ENCODE measurements around the gene TYW1. TPM values are rescaled to one million over a fixed set of nuclear protein-coding genes. Genes with fewer than 3 reads are reported as not detected.
"Not testable (repeated sequence)": the region's sequence is repeated elsewhere in the genome, so short reads cannot be mapped to it uniquely, and the experiment has no call there.

Gene TYW1
- total RNA-seq, 1 donor from 2014 or later: 22.4 TPM

DNA sequence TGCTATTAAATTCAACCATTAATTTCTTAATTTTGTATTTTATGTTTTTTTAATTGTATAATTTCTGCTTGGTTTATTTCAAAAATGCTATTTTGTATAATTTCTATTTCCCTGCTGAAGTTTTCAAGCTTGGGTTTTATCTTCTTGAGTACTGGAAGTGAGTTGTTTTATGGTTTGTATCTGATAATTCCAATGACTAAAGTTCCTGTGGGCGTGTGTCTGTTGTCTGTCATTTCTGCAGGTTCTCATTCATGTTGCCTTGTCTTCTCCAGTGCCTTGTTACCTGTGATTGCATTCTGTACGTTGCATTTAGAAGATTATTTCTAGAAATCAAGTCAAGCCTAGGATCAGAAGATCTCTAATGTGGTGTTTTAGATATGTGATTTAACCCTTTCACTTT, 199.5 kb downstream of the TYW1 start:
- H3K27ac Mint-ChIP-seq; H3K4me1 Mint-ChIP-seq (ENCODE audit: low read depth); DNase-seq (ENCODE audit: low spot score); intact Hi-C loops (cut with micrococcal nuclease); H3K27me3 Mint-ChIP-seq (ENCODE audit: insufficient read depth); H3K36me3 Mint-ChIP-seq (ENCODE audit: low read depth); H3K4me3 Mint-ChIP-seq; H3K9me3 Mint-ChIP-seq: not testable (repeated sequence)

DNA sequence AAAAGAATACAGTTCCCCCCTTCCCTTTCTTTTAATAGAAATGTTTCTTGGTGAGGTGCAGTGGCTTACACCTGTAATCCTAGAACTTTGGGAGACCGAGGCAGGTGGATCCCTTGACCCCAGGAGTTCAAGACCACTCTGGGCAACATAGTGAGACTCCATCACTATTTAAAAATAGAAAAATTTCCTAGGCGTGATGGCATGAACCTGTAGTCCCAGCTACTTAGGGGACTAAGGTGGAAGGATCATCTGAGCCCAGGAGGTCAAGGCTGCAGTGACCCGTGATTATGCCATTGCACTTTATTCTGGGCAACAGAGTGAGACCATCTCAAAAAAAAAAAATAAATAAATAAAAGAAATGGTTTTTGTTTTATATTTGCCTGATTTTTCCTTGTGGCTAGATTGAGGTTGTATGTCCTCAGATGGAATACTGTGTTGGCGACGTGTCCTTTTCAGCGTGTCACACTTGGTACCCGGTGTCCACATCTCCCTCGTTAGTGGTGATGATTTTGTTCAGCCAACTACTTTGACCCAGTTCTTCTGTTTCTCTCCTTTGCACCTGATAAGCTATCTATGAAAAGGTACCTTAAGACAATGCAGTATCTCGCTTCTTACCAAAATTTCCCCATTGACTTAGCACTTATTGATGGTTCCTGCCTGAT, 202.4 kb downstream of the TYW1 start:
- H3K27me3 Mint-ChIP-seq (ENCODE audit: insufficient read depth); H3K27ac Mint-ChIP-seq; H3K4me1 Mint-ChIP-seq (ENCODE audit: low read depth); H3K9me3 Mint-ChIP-seq; intact Hi-C loops (cut with micrococcal nuclease); H3K36me3 Mint-ChIP-seq (ENCODE audit: low read depth); DNase-seq (ENCODE audit: low spot score); H3K4me3 Mint-ChIP-seq: not testable (repeated sequence)

DNA sequence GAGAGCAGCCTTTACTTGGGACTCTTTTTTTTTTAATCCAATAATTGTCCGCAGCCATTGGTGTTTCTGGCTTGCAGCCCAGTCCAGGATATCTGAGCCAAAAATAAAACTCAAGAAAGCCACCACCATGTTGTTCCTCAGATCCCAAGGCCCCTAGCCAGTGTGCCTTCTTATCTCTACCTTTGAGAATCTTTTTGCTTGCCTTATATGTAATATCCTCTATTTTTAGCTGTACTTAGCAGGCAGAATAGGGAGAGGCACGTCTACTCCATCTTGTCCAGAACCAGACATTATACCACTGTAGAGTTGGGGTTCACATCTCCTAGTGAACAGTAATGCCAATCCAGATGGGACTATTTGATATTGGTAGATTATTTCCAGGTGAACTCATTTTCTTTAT, 209.1 kb downstream of the TYW1 start:
- H3K36me3 Mint-ChIP-seq (ENCODE audit: low read depth): peaks cover 15% of the 10 kb centered on the region
- H3K9me3 Mint-ChIP-seq; H3K27me3 Mint-ChIP-seq (ENCODE audit: insufficient read depth); H3K4me1 Mint-ChIP-seq (ENCODE audit: low read depth); H3K4me3 Mint-ChIP-seq; intact Hi-C loops (cut with micrococcal nuclease); H3K27ac Mint-ChIP-seq; DNase-seq (ENCODE audit: low spot score): not testable (repeated sequence)

DNA sequence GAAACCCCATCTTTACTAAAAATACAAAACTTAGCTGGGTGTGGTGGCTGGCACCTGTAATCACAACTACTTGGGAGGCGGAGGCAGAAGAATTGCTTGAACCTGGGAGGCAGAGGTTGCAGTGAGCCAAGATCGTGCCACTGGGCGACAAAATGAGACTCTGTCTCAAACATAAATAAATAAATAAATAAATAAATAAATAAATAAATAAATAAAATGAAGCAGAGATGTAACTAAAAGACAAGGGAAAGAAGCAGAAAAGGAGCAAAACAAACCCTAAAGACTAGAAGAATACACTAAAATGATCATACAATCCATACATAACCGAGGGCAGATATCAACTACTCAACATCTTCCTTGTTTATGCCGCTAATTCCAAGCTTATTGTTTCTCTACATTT, 209.8 kb downstream of the TYW1 start:
- Mint-ChIP-seq H3K4me1 (ENCODE audit: low read depth) (no peaks in the 10 kb centered on the region), H3K36me3 (ENCODE audit: low read depth) (peaks cover 15% of the 10 kb centered on the region), H3K4me3 (no peak overlapping the region), H3K9me3 (no peaks in the 10 kb centered on the region), H3K27ac (no peak overlapping the region), H3K27me3 (ENCODE audit: insufficient read depth) (no peaks in the 10 kb centered on the region)
- no peak for DNase-seq (ENCODE audit: low spot score)
- intact Hi-C loops (cut with micrococcal nuclease): no loop called here

DNA sequence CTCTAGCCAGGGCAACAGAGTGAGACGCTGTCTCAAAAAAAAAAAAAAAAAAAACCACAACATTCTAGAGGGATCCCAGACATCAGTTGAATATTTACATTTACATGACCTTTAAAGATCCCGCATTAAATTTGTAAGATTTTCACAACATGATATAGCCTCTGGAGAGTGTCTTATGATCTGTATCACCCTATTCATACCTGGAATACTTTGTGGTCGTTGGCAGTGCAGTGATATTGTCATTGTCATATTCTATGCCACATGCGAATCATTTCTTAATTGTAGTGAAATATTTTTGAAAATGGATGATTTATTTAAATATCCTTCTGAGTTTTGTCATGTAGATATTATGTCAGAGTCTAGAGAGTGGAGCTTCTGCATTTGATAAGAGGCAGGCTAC, 212.0 kb downstream of the TYW1 start:
- peaks cover 20% of the 10 kb centered on the region for H3K36me3 Mint-ChIP-seq (ENCODE audit: low read depth)
- DNase-seq (ENCODE audit: low spot score); H3K27me3 Mint-ChIP-seq (ENCODE audit: insufficient read depth); H3K4me1 Mint-ChIP-seq (ENCODE audit: low read depth); H3K27ac Mint-ChIP-seq; intact Hi-C loops (cut with micrococcal nuclease); H3K9me3 Mint-ChIP-seq; H3K4me3 Mint-ChIP-seq: not testable (repeated sequence)

DNA sequence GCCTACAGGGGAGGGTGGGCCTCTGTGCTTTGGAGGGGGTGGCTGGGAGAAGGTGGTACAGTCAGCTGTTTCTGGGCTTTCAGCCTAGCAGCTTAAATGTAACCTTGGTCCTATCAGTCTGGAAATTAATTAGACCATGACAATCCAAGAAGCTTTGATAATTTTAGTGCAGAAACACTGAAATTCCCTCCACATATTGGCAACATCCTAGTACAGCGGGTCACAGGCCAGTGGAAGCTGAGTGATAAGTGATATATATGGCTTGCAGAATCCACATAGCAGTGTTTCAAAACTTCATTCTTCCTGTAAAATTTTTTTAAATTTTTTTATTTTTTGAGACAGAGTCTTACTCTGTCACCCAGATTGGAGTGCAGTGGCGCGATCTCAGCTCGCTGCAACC, 212.6 kb downstream of the TYW1 start:
- no peak overlapping the region for H3K27ac Mint-ChIP-seq
- peaks cover 20% of the 10 kb centered on the region for H3K36me3 Mint-ChIP-seq (ENCODE audit: low read depth)
- H3K27me3 Mint-ChIP-seq (ENCODE audit: insufficient read depth): no peaks in the 10 kb centered on the region
- H3K9me3 Mint-ChIP-seq: no peaks in the 10 kb centered on the region
- H3K4me1 Mint-ChIP-seq (ENCODE audit: low read depth): no peaks in the 10 kb centered on the region
- no peak overlapping the region for H3K4me3 Mint-ChIP-seq
- intact Hi-C loops (cut with micrococcal nuclease): no loop called here
- DNase-seq (ENCODE audit: low spot score): no peak

DNA sequence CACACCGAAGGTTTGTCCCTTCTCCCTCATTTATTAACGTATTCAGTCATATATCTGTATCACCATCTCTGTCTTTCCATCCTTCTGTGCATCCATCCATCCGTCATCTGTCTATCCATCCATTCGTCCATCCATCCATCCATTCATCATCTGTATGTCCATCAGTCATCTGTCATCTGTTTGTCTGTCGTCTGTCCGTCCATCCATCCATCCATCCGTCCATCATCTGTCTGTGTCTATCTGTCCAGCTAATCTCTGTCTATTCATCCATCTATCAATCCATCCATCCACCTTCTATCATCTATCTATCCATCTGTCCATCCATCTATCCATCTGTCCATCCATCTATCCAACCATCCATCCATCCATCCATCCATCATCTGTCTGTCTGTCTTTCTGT, 213.9 kb downstream of the TYW1 start:
- H3K27me3 Mint-ChIP-seq (ENCODE audit: insufficient read depth): no peaks in the 10 kb centered on the region
- no peaks in the 10 kb centered on the region for H3K4me1 Mint-ChIP-seq (ENCODE audit: low read depth)
- no peak overlapping the region for H3K27ac Mint-ChIP-seq
- no peak for DNase-seq (ENCODE audit: low spot score)
- H3K36me3 Mint-ChIP-seq (ENCODE audit: low read depth): peaks cover 17% of the 10 kb centered on the region
- intact Hi-C loops (cut with micrococcal nuclease): no loop called here
- no peaks in the 10 kb centered on the region for H3K9me3 Mint-ChIP-seq
- H3K4me3 Mint-ChIP-seq: no peak overlapping the region

DNA sequence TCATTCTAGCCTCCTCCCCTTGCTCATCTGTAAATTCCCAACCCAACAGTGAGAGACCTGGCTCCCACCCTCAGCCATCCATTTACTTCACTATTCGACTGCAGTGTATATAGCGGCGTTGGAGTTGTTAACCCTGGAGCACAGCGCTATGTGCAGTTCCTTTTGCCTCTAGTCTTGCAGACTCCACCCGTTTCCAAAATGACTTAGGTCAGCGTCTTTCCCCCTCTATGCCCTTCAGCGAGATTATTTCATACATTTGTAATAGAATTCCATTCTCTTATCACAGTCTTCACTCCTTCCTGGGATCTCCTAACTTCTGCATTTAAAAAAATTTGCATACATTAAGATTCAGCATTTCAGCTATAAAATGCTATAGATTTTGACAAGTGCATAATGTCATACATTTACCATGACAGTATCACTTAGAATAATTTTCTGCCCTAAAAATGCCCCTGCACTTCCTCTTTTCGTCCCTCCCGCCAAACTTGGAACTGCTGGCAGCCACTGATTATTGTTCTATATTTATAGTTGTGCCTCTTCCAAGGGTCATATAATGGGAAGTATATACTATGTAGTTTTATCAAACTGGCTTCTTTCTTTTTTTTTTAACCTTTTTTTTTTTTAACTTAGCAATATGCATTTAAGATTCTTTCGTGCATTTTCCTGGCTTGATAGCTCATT, 215.2 kb downstream of the TYW1 start:
- H3K27me3 Mint-ChIP-seq (ENCODE audit: insufficient read depth); DNase-seq (ENCODE audit: low spot score); H3K4me1 Mint-ChIP-seq (ENCODE audit: low read depth); H3K4me3 Mint-ChIP-seq; intact Hi-C loops (cut with micrococcal nuclease); H3K27ac Mint-ChIP-seq; H3K9me3 Mint-ChIP-seq: not testable (repeated sequence)
- peaks cover 16% of the 10 kb centered on the region for H3K36me3 Mint-ChIP-seq (ENCODE audit: low read depth)

DNA sequence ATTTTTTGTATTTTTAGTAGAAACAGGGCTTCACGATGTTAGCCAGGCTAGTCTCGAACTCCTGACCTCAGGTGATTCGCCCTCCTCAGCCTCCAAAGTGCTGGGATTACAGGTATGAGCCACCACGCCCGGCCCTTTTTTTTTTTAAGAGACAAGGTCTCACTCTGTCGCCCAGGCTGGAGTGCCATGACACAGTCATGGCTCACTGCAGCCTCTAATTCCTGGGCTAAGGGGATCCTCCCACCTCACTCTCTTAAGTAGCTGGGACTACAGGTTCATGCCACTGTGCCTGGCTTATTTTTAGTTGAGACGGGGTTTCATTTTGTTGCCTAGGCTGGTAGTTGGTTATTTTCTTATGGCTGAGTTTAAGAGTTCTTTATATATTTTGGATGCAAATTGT, 216.4 kb downstream of the TYW1 start:
- peaks cover 12% of the 10 kb centered on the region for H3K36me3 Mint-ChIP-seq (ENCODE audit: low read depth)
- H3K9me3 Mint-ChIP-seq; H3K4me1 Mint-ChIP-seq (ENCODE audit: low read depth); intact Hi-C loops (cut with micrococcal nuclease); H3K27me3 Mint-ChIP-seq (ENCODE audit: insufficient read depth); H3K4me3 Mint-ChIP-seq; H3K27ac Mint-ChIP-seq; DNase-seq (ENCODE audit: low spot score): not testable (repeated sequence)

DNA sequence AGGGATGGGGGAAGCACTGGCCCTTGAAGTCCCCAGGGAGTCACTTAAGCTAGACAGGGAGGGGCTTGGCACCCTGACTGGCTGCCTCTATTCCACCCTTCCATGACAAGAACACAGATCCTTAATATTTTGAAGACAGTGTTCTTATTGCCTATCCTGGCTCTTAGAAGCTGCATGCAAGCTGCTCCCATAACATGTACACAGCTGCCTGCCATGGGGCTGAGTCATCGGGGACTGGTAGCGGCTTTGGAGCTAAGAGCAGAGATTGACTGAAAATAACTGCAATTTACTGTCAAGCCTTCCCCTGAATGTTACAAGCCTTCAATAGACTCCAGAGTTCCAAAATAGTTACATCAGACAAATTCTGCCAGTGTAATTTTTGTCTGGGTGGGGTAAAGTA, 226.9 kb downstream of the TYW1 start:
- H3K4me3 Mint-ChIP-seq; H3K27me3 Mint-ChIP-seq (ENCODE audit: insufficient read depth); H3K27ac Mint-ChIP-seq; intact Hi-C loops (cut with micrococcal nuclease); H3K4me1 Mint-ChIP-seq (ENCODE audit: low read depth); DNase-seq (ENCODE audit: low spot score): not testable (repeated sequence)
- Mint-ChIP-seq H3K36me3 (ENCODE audit: low read depth) (peaks cover 12% of the 10 kb centered on the region), H3K9me3 (peaks cover 19% of the 10 kb centered on the region)

DNA sequence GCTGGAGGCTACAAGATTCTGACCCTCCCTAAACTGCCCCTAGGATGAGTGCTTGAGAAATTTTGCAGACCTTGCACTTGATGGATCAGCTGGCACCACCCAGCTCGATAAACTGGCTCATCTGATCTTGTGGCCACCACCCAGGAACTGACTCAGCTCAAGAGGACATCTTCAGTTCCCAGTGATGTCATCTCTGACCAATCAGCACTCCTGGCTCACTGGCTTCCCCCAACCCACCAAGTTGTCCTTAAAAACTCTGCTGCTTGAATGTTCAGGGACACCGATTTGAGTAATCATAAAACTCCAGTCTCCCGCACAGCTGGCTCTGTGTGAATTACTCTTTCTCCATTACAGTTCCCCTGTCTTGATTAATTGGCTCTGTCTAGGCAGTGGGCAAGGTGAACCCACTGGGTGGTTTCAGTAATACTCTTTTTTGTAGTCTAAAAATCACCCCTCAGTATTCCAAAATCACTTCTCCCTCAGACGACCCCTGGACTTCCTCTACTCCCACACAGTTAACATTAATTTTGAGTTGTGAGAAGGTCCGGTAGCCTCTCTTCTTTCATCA, 229.8 kb downstream of the TYW1 start:
- peaks cover 12% of the 10 kb centered on the region for H3K9me3 Mint-ChIP-seq
- H3K27ac Mint-ChIP-seq; H3K4me3 Mint-ChIP-seq; H3K27me3 Mint-ChIP-seq (ENCODE audit: insufficient read depth); H3K4me1 Mint-ChIP-seq (ENCODE audit: low read depth); intact Hi-C loops (cut with micrococcal nuclease); DNase-seq (ENCODE audit: low spot score): not testable (repeated sequence)
- peaks cover 14% of the 10 kb centered on the region for H3K36me3 Mint-ChIP-seq (ENCODE audit: low read depth)

DNA sequence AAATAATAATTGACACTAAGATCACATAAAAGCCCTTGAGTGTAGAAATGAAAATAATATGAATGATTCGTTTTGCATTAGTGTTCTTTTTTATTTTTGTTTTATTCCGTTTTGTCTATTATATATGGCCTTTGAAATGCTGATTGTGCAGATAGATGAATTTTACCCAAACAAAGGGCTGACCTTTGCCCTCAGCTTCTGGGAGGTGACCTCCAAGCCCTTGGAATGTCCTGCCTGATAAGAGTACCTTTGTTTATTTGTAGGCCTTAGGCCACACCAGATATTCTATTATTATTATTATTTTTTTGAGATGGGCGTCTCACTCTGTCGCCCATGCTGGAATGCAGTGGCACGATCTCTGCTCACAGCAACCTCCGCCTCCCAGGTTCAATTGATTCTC, 230.3 kb downstream of the TYW1 start:
- H3K9me3 Mint-ChIP-seq: peaks cover 11% of the 10 kb centered on the region
- H3K36me3 Mint-ChIP-seq (ENCODE audit: low read depth): peaks cover 14% of the 10 kb centered on the region
- H3K27ac Mint-ChIP-seq; DNase-seq (ENCODE audit: low spot score); H3K27me3 Mint-ChIP-seq (ENCODE audit: insufficient read depth); intact Hi-C loops (cut with micrococcal nuclease); H3K4me3 Mint-ChIP-seq; H3K4me1 Mint-ChIP-seq (ENCODE audit: low read depth): not testable (repeated sequence)

DNA sequence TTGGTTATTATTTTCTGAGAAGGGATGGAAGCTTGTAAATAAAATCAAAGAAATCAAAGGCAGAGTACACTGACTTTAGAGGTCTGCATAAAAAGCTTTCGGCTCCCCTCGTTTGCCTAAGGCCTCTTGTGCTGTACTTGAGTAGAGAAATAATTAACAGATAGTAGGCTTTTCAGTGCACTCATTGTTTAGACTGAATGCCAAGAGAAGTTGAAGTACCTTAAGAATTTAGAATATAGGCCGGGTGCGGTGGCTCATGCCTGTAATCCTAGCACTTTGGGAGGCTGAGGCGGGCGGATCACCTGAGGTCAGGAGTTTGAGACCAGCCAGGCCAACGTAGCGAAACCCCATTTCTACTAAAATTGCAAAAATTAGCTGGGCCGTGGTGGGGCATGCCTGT, 232.4 kb downstream of the TYW1 start:
- H3K9me3 Mint-ChIP-seq; intact Hi-C loops (cut with micrococcal nuclease); H3K36me3 Mint-ChIP-seq (ENCODE audit: low read depth): not testable (repeated sequence)

More for the DNA sequence above, 232.4 kb downstream of the TYW1 start:
- not testable (repeated sequence) for H3K27ac Mint-ChIP-seq; H3K27me3 Mint-ChIP-seq (ENCODE audit: insufficient read depth); H3K4me1 Mint-ChIP-seq (ENCODE audit: low read depth); H3K4me3 Mint-ChIP-seq; DNase-seq (ENCODE audit: low spot score)
